Activated CD4-positive, alpha-beta T cell treated with anti-CD3 and anti-CD28 coated beads, Interleukin-10, Interleukin-2, amounts not matched to agents 100 ng/mL and 50 ng/mL, durations not matched to agents 16 hours and 8 hours (primary cell): ENCODE measurements around the gene PACS2.
A peak's percentile ranks its signal among the peaks of the same experiment; 100 is the strongest.
"Not testable (repeated sequence)": the region's sequence is repeated elsewhere in the genome, so short reads cannot be mapped to it uniquely, and the experiment has no call there.

ENCODE experiments used
- DNase-seq: peaks from one replicate; pipeline ENCODE4 v3.0.0-alpha.2; 2020

Gene PACS2

DNA sequence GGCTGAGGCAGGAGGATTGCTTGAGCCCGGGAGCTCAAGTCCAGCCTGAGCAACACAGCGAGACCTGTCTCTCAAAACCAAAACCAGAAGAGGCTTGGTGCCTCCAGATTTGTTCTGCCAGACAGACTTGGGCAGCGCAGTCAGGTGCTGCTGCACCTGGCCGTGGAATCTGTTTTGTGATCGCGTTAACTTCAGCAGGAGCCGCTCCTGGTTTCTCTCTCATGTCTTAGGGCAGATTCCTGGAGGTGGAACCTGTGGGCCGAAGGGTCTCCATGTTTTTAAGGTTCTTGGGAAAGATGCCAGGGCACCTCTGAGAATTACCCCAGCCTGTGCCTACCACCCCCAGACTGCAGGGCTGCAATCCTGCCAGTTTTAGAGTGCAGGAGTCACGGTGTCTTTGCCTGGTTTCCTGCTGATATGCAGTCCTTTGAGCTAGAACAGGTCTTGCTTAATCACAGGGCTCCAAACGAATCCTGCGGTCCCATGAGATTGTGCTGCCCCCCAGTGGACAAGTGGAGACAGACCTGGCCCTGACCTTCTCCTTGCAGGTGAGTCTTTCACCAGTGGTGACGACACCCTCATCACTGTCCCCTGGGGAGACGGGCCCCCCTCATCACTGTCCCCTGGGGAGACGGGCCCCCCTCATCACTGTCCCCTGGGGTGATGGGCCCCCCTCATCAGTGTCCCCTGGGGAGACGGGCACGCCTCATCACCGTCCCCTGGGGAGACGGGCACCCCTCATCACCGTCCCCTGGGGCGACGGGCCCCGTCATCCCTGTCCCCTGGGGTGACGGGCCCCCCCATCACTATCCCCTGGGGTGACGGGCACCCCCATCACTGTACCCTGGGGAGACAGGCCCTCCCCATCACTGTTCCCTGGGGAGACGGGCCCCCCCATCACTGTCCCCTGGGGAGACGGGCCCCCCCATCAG, 37.6 kb downstream of the PACS2 start:
- DNase-seq = peak; percentile 89

DNA sequence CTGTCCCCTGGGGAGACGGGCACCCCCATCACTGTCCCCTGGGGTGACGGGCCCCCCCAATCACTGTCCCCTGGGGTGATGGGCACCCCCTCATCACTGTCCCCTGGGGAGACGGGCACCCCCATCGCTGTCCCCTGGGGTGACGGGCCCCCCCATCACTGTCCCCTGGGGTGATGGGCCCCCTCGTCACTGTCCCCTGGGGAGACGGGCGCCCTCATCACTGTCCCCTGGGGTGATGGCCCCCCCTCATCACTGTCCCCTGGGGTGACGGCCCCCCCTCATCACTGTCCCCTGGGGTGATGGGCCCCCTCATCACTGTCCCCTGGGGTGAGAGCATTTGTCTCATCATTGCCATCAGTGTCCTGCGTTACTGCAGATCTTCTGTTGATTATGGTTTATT, 38.6 kb downstream of the PACS2 start:
- no peak for DNase-seq

DNA sequence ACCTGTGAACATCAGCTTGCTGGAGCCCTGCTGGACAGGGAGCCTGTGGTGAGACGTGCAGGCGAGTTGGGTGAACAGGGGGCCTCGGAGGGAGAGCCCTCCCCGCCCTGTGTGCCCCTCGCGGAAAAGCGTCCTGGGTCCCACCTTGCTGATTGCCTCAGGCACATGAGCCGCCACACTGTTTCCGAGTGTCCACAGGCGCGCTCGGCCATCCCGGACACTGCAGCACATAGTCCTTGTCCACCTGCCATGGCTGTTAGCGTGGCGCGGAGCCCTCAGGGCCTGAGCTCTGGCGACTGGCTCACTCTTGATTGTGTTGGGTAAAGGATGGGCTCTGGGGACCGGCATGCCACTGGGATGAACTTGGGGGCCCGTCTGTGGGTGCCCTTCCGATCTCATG, 40.0 kb downstream of the PACS2 start:
- no peak for DNase-seq

DNA sequence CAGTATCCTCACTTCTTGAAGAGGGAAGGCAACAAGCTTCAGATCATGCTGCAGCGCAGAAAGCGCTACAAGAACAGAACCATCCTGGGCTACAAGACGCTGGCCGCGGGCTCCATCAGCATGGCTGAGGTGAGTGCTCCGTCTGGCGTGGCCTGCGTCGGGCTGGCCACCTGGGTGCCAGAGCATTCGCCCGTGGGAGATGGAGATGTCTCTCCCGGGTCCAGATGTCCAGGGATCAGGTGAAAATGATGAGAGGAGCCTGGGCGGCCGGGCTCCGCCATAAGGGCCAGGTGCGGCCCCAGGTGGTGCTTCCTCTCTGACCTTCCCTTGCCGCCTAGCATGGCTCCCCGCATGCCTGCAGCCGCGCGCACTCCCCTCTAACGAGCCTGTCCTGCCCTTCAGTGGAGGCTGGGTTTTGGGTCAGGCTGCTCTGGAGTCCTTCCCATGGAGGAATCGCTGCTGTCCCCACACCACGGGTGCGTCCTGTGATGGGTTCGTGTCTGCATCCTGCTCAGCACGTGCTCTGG, 40.6 kb downstream of the PACS2 start:
- DNase-seq = no peak

DNA sequence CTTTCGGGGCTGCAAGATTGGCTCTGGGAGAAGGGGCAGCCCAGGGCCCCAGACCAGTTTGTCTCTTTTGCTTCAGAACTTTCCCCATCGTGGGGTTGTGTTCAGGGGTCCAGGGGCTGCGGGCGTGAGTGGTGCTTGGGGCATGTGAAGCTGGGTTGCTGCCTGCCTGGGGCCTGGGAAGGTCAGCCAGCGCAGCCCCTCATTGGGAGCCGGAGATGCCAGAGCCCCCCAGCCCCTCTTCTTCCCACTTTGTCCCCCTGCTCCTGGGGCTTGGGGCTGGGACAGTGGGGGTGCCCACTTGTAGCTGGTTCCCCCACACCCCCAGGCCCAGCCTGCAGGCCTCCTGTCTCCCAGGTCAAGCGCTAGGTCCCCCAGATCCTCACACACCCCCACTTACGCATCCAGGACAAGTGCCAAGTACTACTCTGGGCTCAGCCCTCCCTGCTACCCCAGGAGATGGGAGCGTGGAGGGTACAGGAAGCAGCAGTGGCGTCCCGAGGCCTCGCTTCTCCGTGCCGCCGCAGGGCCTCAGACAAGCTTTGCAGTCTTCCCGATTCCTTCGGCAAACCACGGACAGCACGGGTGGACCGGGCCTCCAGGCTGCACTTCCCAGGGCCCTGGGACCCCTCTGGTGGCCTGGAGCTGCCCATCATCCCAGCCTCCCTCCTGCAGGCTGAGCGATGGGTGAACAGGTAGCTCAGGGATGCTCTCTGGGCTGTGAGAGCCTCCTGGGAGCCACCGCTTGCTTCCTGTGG, 41.5 kb downstream of the PACS2 start:
- DNase-seq = no peak

DNA sequence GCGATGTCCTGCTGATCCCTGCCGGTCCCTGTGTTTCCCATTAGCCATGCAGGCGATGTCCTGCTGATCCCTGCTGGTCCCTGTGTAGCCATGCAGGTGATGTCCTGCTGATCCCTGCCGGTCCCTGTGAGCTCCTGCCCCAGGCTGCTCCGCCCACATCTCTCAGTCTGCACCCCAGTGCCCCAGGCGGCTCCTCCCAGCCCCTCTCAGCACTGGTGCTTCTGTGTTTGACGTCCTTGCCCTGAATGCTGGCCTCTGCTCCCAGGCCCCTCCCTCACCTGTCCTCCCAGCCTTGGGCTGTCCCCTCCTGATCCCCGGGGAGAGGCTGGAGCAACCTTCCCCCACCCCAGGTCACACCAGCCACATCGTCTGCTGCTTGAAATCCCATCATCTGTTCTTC, 42.4 kb downstream of the PACS2 start:
- no peak for DNase-seq

DNA sequence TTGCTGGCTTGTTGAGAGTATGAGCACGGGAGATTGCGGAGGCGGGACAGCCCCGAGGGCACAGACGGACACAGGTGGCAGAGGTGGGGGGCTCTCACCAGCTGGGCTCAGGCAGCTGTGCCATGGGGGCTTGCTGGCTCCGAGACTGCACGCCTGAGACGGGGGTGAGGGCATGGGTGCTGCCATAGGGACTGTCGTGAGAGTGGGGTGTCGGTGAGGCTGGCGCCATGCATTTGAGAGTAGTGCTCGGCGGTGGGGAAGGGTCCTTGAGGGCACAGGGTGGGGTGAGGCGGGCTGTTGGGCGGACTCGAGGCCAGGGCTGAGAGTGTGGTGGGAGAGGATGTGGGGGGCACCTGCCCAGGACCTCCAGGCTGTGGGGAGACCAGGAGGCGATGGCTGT, 43.1 kb downstream of the PACS2 start:
- no peak for DNase-seq

DNA sequence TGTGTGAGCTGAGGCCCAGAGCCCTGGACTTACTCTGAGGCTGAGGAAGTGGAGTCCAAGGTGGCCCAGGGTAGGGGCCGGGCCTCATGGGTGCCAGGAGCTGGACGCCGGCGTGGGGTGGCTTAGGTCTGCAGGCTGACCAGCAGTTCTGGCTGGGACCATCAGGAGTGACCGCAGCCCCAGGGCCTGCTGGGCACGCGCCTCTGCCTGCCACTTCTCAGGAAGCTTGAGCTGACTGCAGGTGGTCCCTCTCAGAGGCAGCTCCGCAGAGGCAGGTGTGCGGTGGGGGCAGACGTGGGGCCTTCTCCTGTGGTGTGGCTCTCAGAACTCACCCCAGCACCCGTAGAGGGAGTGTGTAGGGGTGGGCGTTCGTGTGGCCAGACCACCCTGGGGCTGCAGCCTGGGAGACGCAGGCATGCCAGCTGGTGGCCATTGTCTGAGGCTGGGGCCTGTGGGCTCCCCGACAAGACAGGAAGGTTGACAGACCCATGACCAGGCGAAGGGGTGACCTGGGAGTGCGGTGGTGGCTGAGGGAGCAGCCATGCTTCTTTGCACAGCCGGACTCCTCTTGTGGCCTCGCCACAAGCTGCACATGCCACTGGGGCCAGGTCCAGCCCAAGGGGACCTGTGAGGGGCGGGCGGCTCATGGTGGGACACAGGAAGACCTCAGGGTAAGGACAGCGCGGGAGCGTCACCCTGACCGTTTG, 43.7 kb downstream of the PACS2 start:
- no peak for DNase-seq

DNA sequence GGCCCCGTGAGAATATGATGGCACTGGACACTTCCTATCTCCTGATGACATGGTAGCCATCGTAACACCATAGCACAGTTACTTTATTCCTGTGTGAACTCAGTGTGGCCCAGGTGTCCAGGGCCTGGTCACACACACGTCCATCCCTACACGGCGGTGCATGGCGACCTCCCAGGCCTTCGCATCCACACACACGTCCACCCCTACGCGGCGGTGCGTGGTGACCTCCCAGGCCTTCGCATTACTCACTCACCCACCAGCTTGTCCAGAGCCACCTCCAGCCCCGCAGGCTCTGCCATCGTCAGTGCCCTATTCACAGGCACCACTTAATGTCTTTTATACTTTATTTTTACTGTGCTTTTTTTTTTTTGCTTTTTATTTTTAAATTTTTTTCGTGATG, 44.4 kb downstream of the PACS2 start:
- no peak for DNase-seq

DNA sequence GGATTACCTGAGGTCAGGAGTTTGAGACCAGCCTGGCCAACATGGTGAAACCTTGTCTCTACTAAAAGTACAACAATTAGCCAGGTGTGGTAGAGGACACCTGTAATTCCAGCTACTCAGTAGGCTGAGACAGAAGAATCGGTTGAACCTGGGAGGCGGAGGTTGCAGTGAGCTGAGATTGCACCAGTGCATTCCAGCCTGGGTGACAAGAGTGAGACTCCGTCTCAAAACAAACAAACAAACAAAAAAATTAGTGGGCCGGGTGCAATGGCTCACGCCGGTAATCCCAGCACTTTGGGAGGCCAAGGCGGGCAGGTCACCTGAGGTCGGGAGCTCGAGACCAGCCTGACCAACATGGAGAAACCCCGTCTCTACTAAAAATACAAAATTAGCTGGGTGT, 46.9 kb downstream of the PACS2 start:
- DNase-seq = not testable (repeated sequence)

DNA sequence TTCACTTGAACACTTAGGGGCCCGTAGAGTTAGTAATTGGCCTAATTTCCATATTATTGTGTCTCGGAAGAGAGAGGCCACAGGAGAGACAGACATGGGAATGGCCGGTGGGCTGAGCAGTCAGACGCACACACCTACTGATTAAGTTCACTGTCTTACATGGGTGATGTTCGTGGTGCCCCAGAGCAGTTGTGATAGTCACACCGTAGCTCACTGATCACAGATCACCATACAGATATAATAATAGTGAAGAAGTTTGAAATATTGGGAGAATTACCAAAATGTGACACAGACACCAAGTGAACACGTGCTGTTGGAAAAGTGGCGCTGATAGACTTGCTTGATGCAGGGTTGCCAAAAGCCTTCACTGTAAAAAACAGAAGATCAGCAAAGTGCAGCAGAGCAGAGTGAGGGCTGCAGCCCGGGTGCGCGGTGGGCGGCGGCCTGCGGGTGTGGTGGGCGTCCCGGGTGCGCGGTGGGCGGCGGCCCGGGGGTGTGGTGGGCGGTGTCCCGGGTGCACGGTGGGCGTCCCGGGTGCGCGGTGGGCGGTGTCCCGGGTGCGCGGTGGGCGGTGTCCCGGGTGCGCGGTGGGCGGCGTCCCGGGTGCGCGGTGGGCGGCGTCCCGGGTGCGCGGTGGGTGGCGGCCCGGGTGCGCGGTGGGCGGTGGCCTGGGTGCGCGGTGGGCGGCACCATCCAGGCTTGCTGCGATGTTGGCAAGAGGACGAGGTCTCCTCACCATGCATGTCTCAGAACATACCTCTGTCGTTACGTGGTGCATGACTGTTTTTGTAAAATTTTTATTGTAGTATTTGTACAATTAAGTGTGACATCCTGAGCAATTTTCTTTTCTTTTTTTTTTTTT, 49.5 kb downstream of the PACS2 start:
- no peak for DNase-seq

DNA sequence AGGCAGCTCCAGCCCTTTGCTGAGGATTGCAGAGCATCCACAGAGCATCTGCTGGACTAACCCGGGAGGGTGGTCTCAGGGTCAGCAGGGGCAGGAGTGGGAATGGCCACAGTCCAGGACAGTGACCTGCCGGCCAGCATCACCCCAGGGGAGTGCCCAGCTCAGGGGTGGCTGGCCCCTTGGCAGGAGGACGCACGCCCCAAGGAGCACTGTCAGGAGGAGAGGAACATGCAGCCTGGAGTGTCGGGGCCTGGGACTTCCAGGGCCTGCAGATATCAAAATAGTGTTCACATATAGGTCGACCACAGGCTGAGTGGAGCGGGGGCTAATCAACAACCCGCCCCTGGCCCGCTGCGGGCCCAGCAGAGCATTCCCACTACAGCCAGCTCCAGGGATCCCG, 50.6 kb downstream of the PACS2 start:
- DNase-seq = no peak

DNA sequence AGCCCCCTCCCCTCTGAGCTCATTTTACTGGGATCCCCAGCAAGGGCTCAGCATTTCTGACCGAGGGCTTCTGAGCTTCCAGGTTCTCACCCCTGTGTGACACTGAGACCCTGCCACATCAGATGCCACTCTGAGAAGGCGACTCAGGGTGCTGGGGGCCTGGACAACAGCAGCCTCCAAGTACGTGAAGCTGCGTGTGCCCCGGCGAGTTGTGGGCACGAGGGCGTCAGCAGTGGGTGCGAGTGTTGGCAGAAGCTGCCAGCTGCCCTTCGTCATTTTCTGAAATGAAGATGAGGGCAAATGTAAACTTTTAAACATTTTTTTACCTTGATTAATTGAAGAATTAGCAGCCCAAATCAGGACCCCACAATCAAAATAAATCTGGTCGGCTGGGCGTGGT, 51.1 kb downstream of the PACS2 start:
- no peak for DNase-seq

DNA sequence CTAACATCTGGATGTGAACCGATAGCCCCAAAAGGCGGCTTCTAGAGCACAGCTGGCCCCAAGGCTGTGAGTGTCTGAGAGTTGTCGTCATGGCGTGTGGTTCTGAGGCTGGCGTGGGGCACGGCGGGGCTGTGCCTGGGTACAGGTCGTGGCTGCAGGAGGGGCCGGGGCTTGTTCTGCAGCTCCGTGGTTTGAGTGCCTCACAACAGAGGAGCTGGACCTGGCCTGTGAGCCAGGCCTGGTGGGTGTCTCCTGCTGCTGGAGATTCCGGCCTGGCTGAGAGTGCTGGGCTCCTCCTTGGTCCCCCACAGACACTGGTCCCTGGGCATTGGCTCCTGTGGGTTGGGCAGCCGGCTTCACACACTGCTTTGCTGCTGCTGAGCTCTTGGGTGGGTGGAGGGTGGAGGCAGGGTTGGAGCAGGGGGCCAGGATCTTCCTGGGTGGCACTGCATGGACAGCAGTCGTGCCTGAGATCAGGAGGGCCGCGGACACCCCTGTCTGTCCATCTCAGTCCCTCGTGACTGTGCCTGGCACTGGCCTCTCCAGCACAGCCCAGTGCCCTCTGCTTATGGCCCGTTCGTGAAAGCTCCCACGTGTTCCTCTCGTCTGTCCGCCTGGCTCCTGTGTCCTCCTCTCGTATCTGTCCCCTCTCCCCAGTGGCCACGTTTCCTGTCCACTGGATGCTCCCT, 52.0 kb downstream of the PACS2 start:
- DNase-seq = no peak

DNA sequence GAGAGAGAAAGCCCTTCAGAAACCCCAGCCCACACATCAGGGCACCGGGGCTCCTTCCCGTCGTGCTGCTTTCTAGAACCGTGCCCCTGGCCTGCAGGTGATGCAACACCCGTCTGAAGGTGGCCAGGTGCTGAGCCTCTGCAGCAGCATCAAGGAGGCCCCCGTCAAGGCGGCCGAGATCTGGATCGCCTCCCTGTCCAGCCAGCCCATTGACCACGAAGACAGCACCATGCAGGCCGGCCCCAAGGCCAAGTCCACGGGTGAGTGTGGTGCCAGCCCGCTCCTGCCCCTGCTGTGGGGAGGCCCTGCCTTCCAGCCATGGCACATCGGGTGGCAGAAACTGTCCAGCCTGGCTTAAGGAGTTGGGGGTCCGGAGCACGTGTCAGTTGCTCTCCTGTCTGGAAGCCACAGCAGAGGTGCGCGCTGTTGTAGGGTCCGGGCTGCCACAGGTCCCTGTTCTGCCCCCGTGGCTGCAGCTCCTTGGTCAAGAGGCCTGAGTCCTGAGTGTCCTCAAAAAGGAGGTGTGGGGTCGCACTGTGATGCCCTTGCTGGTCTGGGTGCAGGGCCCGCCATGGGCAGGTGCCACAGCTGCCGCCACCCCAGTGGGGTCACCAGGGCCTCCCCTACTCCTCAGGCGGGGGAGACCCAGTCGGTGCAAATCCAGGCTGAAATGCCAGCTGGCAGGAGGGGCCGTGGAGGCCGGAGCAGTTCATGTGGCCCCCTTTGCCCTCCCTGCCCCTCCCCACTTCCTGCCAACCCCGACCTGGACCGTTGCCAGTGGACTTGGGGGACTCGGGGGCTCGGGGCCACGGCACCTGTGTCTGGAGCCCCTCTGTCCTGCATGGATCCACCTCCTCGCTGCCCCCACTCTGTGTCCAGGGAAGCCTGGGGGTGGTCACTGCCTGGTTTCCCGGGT, 52.8 kb downstream of the PACS2 start:
- no peak for DNase-seq

DNA sequence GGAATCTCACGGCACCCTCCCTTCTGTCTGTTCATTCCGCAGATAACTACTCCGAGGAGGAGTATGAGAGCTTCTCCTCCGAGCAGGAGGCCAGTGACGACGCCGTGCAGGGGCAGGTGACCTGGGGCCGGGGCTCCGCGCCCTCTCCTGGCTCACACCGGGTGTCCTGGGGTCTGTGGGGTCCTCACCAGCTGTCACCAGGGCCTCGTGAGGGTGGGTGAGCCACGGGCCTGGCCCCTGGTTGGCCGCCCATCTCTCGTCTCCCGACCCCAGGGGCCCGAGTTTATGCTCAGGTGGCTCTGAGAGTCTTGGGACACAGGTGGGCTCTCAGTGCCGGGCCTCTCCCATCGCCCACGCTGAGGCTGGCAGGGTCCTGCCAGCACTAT, 53.5 kb downstream of the PACS2 start:
- no peak for DNase-seq

DNA sequence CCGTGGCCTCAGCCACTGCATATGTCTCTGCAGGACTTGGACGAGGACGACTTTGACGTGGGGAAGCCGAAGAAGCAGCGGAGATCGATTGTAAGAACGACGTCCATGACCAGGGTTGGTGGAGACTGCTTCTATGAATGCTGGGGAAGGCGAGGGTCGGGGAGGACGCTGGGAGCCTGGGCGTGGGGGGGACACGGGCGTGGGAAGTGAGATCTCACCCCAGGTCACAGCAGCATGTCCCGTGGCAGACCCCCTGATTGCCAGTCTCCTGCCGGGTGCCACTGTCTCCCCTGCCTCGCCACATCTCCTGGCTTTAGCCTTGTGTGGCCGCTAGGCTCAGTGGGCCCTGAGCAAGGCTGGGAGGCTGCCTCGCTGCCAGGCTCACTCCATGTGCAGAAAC, 53.9 kb downstream of the PACS2 start:
- DNase-seq = no peak

DNA sequence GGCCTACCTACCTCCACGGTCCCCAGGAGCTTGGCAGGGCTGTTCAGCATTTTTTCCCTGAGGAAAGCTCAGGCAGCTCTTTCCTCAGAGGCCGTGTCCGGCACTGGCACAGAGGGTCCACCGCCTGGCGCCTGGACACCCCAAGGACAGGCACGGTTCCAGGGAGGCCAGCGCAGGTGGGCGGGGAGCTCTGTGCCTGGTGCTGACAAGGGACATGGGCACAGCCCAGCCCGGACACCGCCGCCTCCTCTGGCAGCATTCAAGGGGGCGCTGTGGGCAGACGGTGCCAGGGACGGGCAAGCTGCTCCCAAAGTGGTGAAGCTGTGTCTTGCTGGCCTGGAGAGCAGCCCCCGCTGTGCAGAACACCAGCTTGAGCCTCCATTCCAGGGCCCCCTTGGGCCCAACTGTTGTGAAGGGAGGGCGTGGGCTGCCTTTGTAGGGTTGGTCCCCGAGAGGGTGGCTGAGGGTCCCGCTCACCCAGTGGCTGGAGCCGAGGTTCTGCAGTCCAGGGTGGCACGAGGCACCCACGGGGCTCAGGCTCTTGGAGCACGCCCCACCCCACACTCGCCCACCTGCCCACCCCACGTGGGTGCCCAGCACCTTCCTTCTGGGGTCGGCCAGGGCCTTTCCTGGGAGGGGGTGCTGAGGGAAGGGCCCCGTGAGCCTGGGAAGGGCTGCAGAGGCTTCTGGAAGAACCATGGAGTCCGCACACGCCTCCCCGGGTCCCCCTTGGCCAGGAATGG, 54.5 kb downstream of the PACS2 start:
- DNase-seq = no peak

DNA sequence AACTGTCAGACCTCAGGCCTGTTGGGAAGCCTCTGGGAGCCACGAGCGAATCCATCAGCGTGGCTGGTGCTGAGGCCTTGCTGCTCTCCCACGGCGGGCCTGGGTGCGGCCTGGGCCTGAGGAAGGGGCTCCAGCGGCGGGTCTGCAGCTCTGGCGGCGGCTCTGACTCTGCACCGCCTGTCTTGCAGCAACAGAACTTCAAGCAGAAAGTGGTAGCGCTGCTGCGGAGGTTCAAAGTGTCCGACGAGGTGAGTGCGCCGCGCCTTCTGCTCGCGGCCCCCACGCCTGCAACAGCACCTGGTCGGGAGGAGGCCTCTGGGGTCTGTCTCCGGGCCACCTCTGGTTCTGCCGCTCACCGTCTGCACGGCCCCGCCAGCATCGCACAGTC, 55.1 kb downstream of the PACS2 start:
- no peak for DNase-seq

DNA sequence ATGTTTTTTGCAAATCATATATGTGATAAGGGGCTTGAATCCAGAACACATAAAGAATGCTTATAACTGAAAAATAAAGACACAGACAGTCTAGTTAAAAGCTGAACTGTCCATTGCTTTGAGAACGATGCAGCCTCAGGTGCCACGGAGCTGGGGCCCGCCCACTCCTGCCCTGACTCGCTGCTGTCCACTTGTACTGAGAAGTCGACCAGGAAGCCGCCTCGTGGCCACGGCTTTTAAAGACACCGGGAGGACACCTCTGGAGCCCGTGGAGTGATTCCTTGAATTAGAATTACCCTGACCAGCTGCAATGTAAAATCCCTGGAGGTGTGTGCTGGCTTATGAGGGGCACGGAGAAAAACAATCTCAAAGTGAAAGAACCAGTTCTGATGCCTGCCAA, 59.8 kb downstream of the PACS2 start:
- DNase-seq = no peak
